Endodermal cell (in vitro differentiated cells): ENCODE data around the gene DOK7. TPM values are rescaled to one million over a fixed set of nuclear protein-coding genes. Genes with fewer than 3 reads are reported as not detected.
A peak's percentile ranks its signal among the peaks of the same experiment; 100 is the strongest.

ENCODE experiments used
- DNase-seq: peaks from one replicate; pipeline ENCODE4 v3.0.0-alpha.2; 2017
- H3K27ac ChIP-seq: 2 replicates; pipeline ENCODE4 v1.5.1; 2013; ENCODE audit warnings: mild to moderate bottlenecking, low read depth, low read length, moderate library complexity
- H3K27me3 ChIP-seq: 2 replicates; pipeline ENCODE4 v1.6.1; 2013; ENCODE audit warnings: mild to moderate bottlenecking, low read length, moderate library complexity; ENCODE audit not compliant: insufficient read depth, control insufficient read depth, poor library complexity, severe bottlenecking
- H3K36me3 ChIP-seq: 2 replicates; pipeline ENCODE4 v1.7.0; 2013; ENCODE audit warnings: mild to moderate bottlenecking, low read length, moderate library complexity; ENCODE audit not compliant: control insufficient read depth, insufficient read depth
- H3K4me1 ChIP-seq: one replicate; pipeline ENCODE4 v1.7.0; 2013; ENCODE audit warnings: low read length; ENCODE audit not compliant: control insufficient read depth, insufficient read depth
- H3K4me3 ChIP-seq: 2 replicates; pipeline ENCODE4 v1.5.1; 2013; ENCODE audit warnings: mild to moderate bottlenecking, low read length, moderate library complexity
- H3K9ac ChIP-seq: 2 replicates; pipeline ENCODE4 v1.6.1; 2013; ENCODE audit warnings: mild to moderate bottlenecking, low read length, moderate library complexity; ENCODE audit not compliant: poor library complexity, severe bottlenecking; ENCODE audit errors: extremely low read depth
- H3K9me3 ChIP-seq: 2 replicates; pipeline ENCODE4 v1.6.1; 2013; ENCODE audit warnings: mild to moderate bottlenecking, low read length, moderate library complexity; ENCODE audit not compliant: control insufficient read depth
- H3K27ac Mint-ChIP-seq: 2 replicates; pipeline ENCODE4 v1.8.0; 2020; ENCODE audit warnings: mixed read lengths
- H3K27me3 Mint-ChIP-seq: 2 replicates; pipeline ENCODE4 v1.8.0; 2021; ENCODE audit warnings: mild to moderate bottlenecking, mixed read lengths; ENCODE audit not compliant: insufficient read depth
- H3K36me3 Mint-ChIP-seq: 2 replicates; pipeline ENCODE4 v1.8.0; 2020; ENCODE audit warnings: low read depth, mixed read lengths
- H3K4me1 Mint-ChIP-seq: 2 replicates; pipeline ENCODE4 v1.8.0; 2020; ENCODE audit warnings: mixed read lengths
- H3K4me3 Mint-ChIP-seq: 2 replicates; pipeline ENCODE4 v1.8.0; 2020; ENCODE audit warnings: mild to moderate bottlenecking, moderate library complexity, mixed read lengths
- H3K9me3 Mint-ChIP-seq: 2 replicates; pipeline ENCODE4 v1.8.0; 2020; ENCODE audit warnings: mild to moderate bottlenecking, mixed read lengths
- WGBS, 2 experiments: methylation state at CpG; one replicate each; pipeline versions ENCODE4 v1.1.5 to v1.1.7; 2013; ENCODE audit warnings: missing lambda C conversion rate in 2 of 2, mixed read lengths in 1 of 2; ENCODE audit not compliant: insufficient coverage in 1 of 2, insufficient read length in 1 of 2; 5-methylcytosine and 5-hydroxymethylcytosine counted together
- total RNA-seq, 2 donors: library from RNA; stranded (reverse); fragmentation: NEBNext Ultra II Directional in 1 of 2; extraction: Animal tissue kit (Norgen Biotek cat#: 25700) in 1 of 2; gene quantifications; 2 replicates in 1 of 2; 3 replicates in 1 of 2; pipeline ENCODE4 v1.2.1, GENCODE V29; 2021
- TF ChIP-seq, protein P1 (sequence below): fragments of 200-600 bp; sonication (generic); conservative IDR thresholded peaks from 2 replicates; pipeline ENCODE4 v1.5.0; 2021; ENCODE audit warnings: antibody characterized with exemption, mild to moderate bottlenecking

DOK7 gene
- total RNA-seq, 2 donors from 2014 or later = 0.38 to 1.3 TPM

DNA sequence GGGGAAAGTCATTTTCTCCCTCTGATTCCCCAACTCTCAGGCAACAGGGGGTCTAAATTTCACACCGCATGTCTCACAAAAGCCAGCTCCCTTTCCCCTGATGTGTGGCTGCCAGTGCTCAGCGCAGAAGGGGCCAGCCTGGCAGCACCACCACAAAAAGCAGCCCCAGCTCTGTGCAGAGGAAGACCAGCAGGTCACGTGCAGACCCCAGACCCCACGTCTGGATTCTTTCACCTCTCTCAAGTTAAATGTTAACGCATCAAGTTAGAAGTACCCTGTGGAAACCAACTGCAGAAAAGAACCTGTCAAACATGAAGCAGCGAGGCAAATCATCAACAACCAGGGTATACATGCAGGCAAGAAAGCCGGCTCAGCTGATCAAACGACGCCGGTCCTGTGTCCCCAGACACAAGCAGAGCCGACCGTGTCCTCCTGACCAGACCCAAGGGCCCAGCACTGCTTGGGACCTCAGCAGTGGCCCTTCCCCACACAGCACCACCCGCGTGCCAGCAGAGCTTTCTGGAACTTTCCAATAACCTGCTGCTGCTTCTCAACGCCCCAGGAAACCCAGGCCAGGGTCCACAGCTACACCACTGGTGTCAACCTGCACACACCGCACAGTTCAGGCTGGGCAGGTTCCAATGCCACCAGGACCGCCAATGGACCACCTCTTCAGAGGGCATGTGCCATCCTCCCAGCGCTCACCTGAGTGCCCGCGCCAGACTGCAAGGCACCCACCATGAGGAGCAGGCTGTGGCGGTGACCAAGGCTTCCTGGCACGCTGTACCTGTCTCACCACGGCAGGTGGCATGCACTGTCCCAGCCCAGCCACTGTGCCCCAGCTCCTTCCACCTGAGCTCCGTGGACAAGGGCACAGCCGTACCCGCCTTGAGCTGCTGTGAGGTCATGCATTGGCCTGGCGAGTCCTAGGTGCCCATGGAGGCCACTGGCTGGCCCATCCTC is 65.1 kb downstream of the DOK7 start:
- 91 to 98% methylated on average over 22 to 27 of the region's 27 CpGs for WGBS, 2 experiments
- no peak overlapping the region for H3K27ac ChIP-seq

DNA sequence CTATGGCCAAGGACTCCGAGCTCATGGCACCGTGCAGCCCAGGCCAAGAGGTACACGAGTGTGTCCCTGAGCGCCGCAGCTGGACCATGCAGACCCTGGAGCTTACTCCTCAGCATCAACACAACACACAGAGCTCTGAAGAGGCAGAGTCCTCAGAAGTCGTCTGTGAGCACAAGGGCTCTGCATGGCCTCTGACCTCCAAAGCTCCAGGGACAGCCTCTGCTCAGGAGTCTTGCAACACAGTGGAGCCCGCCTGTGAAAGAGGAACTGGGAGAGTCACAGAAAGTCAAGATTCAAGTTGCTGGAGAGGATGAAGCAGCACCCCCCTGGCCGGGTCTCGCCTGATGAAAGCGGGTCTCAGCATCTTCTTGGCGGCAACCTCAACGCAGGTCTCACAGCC is 66.3 kb downstream of the DOK7 start:
- Mint-ChIP-seq H3K27me3 (peaks cover 18% of the 10 kb centered on the region), H3K36me3 (peaks cover 29% of the 10 kb centered on the region), H3K4me1 (peaks cover 24% of the 10 kb centered on the region), H3K4me3 (no peak overlapping the region), H3K27ac (no peak overlapping the region), H3K9me3 (no peaks in the 10 kb centered on the region)
- DNase-seq = peak; percentile 36
- H3K9me3 ChIP-seq = no peaks in the 10 kb centered on the region
- TF ChIP-seq, protein P1, sequence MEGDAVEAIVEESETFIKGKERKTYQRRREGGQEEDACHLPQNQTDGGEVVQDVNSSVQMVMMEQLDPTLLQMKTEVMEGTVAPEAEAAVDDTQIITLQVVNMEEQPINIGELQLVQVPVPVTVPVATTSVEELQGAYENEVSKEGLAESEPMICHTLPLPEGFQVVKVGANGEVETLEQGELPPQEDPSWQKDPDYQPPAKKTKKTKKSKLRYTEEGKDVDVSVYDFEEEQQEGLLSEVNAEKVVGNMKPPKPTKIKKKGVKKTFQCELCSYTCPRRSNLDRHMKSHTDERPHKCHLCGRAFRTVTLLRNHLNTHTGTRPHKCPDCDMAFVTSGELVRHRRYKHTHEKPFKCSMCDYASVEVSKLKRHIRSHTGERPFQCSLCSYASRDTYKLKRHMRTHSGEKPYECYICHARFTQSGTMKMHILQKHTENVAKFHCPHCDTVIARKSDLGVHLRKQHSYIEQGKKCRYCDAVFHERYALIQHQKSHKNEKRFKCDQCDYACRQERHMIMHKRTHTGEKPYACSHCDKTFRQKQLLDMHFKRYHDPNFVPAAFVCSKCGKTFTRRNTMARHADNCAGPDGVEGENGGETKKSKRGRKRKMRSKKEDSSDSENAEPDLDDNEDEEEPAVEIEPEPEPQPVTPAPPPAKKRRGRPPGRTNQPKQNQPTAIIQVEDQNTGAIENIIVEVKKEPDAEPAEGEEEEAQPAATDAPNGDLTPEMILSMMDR = no peak
- peaks cover 24% of the 10 kb centered on the region for H3K36me3 ChIP-seq
- no peak overlapping the region for H3K27ac ChIP-seq
- no peak overlapping the region for H3K9ac ChIP-seq
- no peak overlapping the region for H3K4me3 ChIP-seq
- 96 to 99% methylated on average over 10 to 12 of the region's 12 CpGs for WGBS, 2 experiments
- H3K27me3 ChIP-seq = peaks cover 15% of the 10 kb centered on the region
- peaks cover 2% of the 10 kb centered on the region for H3K4me1 ChIP-seq

More for the DNA sequence above, 65.1 kb downstream of the DOK7 start:
- H3K27ac Mint-ChIP-seq = no peak overlapping the region
- H3K4me1 Mint-ChIP-seq = peaks cover 24% of the 10 kb centered on the region
- H3K9me3 Mint-ChIP-seq = no peaks in the 10 kb centered on the region
- Histone ChIP-seq H3K27me3 (peaks cover 6% of the 10 kb centered on the region), H3K4me3 (no peak overlapping the region), H3K36me3 (peaks cover 34% of the 10 kb centered on the region), H3K4me1 (peaks cover 2% of the 10 kb centered on the region), H3K9me3 (no peaks in the 10 kb centered on the region), H3K9ac (no peak overlapping the region)
- H3K36me3 Mint-ChIP-seq = peaks cover 37% of the 10 kb centered on the region
- peaks cover 6% of the 10 kb centered on the region for H3K27me3 Mint-ChIP-seq
- TF ChIP-seq, protein P1 = no peak
- H3K4me3 Mint-ChIP-seq = no peak overlapping the region
- DNase-seq = peak; percentile 42

DNA sequence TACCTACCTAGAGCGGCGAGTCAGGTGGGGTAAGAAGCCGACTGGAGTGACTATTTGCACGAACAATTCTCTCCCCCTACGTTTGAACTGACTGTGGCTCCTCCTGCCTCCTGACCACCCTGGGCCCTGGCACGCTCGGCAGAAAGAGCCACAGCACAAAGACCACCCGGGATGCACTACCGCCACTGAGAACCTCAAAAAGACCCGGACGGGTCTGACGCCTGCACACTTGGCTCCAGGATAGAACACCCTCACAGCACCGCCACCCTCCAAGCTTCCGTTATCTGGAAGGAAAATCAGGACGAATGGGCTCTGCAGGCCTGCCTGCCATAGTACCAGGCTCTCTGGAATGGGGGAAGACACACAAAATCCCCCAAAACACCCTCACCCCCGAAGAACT is 66.9 kb downstream of the DOK7 start:
- Histone ChIP-seq H3K4me3 (no peak overlapping the region), H3K36me3 (peaks cover 17% of the 10 kb centered on the region), H3K9ac (no peak overlapping the region), H3K4me1 (peaks cover 2% of the 10 kb centered on the region), H3K9me3 (no peaks in the 10 kb centered on the region), H3K27me3 (peaks cover 15% of the 10 kb centered on the region), H3K27ac (no peak overlapping the region)
- TF ChIP-seq, protein P1 = no peak
- WGBS, 2 experiments = 91 to 98% methylated on average over 13 to 16 of the region's 16 CpGs
- Mint-ChIP-seq H3K27ac (no peak overlapping the region), H3K4me3 (peak overlapping the region; percentile 21), H3K27me3 (peaks cover 25% of the 10 kb centered on the region), H3K36me3 (peaks cover 24% of the 10 kb centered on the region), H3K9me3 (peaks cover under 1% of the 10 kb centered on the region), H3K4me1 (peaks cover 24% of the 10 kb centered on the region)
- DNase-seq = peak; percentile 18
